COLO668 (cell line): ENCODE measurements around the gene ACVR1.

Experiments used
- DNase-seq: peaks from one replicate; lab custom pipeline; 2025; ENCODE audit not compliant: unreplicated experiment; lab: John Stamatoyannopoulos, UW

The ACVR1 gene

DNA sequence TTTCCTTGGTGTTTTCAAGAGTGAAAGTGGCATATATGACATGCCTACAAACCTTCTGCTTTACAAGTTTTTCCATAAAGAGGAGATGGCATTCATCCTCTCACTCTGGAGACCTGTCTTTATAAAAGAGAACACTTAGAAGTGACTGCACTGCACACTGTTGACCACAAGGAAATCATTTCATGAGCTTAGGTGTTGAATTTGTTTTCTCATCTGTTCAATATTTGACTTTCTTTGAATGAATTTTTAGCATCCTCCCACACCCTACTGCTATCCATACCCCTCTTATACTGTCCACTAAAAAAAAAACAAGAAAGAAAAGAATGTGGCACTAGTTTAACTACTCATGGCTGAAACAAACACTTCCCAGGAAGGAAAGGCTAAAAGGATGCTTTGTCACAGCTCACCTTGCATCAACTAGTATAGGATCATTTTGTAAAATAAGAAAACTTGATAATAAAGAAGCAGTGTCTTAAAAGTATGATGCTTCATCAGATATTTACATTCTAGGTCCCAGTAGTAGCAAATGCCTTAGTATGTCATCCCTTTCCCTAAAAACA lies 83.0 kb downstream of the ACVR1 start:
- no peak for DNase-seq

DNA sequence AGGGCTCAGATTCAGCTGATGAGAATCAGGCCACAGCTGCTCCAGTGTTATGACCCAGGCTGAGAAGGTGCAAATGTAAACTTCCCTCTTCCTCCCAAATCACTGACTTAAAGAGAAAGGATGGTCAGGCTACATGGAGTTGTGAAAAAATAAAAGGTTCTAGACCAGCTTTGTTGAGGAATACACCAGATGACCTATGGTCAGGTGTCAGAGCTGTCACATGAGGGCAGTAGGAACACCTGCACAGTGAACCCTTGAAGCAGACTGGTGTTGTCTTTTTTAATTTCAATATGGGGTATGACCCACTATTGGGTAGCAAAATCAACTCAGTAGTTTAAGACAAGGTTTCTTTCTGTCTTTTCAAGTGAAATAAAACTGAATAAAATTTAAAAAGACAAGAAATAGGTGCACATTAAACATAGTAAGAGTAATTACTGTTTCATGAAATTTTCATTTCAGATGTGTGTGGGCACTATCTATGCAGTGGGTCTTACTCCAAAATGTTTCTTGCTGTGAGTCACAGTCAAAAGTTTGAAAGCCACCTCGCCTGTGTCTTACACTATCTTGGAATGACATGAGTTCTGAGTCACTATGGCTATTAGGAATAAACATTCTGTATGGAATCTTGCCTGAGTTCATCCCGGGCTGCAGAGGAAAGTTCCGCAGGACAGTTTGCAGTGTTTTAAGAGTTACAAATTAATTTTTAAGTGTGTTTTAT lies 83.6 kb downstream of the ACVR1 start:
- no peak for DNase-seq

DNA sequence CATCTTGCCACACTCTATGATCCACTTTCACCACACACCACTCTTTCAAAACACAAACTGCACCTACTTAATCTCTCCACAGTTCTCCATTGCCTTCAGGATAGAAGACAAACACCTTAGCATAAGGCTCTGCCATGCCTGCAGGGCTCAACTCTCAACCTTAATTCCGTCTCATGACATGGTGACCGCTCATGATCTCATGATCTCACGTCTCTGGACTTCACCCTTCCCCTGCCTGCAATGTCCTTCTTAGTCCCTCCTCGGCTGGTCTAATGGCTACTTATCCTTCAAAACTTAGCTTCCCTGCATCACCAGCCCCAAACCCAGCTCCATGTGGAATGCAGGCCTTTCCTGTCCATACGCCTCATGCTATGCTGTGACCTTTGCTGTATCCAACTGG lies 85.3 kb downstream of the ACVR1 start:
- no peak for DNase-seq

DNA sequence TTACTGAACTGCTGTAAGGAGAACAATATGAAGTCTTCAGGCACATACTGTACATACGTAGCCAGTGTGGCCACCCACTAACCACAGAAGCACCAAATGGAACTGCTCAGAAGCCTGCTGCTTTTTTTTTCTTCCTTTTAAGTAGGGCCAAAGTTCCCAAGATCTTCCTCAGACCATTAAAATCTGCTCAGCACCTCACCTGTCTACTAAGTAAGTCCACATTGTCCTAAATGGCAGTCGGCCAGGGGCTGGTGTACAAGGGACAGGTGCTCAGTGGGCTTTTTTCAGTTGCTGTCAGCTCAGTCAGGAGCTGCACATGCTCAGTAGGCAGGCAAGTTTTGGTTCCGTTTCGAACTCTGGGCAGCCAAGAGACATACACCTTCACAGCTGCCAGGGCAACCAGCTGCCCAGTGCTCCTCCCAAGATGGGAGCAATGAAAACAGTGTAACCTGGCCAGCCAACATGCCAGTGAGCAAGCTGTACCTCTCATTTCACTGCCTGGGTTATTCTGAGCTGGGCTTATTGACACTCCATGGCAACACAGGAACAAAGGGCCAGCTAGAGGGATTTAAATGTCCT lies 86.1 kb downstream of the ACVR1 start:
- peak; percentile 63 for DNase-seq

DNA sequence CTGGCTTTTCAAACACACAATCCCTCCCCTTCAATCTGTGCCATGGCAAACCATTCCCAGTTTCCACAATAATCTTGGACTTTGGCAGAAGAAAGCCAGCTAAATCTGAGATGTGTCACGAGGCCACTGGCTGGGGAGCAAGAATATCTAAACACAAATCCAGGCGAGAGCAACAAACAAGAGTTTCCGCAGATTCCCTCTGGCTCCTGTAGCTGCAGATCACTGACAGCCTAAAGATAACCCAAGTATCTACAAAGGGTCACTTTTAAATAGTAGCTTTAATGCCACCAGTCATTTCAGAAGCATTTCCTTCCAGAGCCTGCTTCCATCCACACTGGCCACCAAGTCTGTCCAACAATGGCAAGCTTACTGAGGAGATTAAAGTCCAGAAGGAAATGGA lies 86.9 kb downstream of the ACVR1 start:
- DNase-seq: no peak

DNA sequence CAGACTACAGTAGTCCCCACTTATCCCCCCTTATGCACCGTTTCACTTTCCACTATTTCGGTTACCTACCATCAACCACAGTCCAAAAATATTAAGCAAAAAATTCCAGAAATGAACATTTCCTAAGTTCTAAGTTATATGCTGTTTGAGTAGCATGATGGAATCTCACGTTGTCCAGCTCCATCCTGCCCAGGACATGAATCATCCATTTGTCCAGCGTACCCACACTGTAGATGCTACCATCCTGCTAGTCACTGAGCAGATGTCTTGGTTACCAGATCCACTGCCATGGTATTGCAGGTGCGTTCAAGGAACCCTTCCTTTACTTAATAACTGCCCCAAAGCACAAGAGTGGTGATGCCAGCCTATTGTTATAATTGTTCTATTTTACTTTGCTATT lies 87.9 kb downstream of the ACVR1 start:
- DNase-seq: no peak

DNA sequence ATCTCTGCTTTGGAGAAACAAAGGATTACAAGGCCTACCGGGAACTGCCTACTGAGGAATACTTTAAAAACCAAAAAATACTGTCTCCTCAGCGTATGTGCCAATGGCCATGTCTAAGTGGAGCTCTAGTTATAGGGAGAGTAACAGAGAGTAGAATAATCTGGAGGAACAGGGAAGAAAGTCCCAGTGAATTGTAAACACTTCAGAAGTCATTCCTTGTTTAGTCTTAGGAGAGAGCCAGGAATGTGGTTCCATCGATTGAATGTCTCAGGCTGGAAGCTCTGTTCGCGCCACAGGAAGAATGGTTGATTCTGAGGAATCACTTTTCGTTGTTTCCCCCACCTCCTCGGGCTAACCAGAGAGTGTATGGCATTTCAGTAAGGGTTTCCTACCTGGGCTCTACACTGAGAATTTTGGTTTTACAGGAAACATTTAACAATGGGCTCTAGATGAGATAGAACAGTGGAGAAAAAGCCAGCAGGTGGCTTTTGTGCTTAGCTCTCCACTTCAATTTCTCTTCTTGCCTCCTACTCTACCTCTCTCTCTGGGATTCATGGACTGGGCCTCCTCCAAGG lies 88.7 kb downstream of the ACVR1 start:
- no peak for DNase-seq

DNA sequence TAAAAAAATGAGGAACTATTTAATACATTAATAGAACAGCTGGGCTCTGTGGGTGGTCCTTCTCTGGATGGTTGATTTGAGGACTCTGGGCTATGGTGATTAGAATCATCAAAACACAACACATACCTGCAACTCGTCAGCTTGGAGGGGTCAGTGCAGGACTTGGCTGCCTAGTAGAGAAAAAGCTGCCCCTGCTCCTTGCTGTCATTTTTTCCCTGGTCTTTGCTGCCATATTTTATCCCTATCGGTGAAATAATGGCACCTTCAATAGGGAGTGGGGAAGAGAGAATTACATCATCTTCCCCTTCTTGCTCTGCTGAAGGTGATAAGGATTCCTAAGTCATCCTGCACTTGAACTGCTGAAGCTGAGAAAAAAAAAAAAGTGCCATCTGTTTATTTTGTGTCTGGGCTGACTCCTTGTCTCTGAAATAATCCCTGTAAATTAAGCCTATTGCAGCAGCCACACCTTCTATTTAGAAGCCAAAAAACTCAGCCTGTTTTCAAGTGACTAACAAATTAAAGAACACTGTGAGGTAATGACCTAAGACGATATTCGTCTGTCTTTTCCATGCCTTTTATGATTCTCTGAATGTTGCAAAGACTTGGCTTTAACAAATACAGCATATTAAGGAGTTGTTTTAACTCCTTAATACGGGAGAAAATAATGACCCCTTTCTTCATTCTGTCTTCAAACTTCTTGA lies 89.3 kb downstream of the ACVR1 start:
- DNase-seq: no peak

DNA sequence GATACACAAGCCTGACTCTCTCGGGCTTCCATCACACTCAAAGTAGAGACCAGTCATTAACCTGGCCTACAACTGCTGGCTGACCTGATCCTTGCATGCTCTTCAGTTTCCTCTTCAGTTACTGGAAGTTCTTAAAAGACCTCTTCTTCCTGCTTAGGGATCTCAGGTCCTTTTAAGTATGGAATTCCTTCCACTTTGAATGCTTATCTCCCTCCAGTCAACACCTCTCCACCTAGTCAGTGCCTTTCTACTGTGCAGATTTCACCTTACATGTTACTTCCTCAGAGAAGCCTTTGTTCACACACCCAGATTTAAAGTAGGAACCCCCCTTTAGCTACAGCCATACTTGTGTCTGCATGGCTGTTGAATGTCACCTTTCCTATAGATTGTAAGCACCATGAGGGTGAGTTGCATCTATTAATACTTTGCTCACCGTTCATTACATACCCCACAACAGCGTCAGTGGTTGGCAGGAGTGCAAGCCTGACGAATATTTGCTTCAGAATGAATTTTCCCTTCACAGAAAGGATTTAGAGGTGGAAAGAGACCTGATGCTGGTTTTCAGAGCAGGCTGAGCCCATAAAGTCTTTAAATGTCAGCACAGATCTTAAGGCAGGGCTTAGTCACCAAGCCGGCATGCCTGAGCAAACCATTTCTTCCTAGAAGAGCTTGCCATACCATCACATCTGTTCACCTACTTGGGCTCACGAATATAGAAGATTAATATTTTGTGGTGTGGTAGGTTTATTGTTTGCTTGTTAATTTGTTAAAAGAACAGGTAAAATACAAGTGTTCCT lies 90.1 kb downstream of the ACVR1 start:
- DNase-seq: no peak

DNA sequence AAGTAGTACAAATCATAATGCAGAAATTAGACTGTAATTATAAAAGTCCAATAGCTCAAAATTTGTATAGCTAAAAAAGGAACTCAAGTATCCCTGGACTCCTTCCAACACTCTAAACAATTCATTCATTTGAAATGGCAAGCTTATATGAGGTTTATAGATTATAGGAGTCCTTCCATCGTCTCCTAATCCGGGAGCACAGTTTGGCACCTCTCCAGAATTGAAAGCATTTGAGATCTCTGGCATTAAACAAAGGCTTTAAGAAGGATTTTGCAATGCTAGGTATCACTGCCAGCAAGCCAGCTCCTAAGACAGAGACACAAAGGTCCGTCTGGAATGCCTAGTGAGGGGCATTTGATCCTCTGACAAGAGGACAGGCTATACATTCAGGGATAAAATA lies 90.9 kb downstream of the ACVR1 start:
- no peak for DNase-seq

DNA sequence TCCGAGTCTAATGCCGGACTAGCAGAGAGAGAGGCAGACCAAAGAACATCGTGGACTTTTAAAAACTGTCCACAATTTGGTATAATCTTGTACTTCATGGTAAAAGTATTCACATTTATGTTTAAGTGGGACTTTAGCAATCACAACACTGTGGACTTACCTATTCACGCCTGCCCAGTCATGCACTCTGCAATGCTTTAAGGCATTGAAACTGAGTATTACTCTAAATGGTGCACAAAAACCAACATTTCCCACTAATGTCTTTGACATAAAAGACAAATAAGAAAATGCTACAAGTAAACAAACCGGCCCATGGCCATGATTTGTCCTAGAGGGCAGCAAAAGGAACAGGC lies 91.3 kb downstream of the ACVR1 start:
- no peak for DNase-seq

DNA sequence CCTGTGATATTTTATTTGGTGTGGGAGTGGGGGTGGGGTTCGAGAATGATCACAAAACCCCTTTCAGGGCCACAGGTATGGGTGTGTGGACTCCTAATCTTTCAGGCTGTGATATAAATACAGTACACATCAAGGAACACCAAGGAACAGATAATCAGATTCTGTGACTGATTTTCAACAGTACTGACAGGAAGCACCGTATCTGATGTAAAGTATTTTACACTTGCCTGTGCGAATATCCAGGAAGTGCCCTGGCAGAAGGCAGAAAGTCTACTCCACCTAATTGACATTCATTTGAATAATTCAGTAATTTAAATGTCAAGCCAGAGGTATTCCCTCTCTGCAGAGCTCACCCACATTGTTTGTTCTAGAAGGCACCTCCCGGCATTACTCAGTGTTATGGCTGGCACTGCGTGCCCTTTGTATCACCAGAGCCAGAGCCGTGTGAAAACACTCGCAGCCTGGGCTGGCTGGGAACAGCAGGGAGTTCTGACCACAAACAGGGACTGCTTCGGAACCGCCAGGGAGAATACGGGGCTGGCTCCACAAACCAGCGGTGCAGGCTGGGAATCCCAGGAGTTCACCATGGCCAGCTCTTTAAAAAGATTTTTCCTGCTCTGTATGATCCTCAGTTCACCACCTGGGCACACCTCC lies 91.8 kb downstream of the ACVR1 start:
- DNase-seq: peak; percentile 55

DNA sequence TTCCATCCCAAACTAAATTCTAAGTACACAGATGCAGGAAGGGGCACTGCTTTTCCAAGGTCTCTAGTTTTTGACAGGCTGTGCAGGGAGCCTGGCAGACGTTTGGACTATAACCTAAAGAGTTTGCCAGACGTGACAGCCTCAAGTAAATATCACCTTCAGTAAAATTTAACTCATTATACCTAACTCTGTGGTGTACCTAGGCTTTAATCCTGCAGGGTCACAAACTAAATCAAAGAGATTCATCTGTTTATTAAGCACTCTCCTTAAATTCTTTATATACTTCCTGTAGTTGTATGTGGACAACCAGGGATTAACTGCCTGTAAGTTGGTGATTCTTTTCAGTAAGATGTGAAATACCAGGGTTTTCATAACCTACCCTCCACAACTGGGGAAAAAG lies 92.9 kb downstream of the ACVR1 start:
- DNase-seq: no peak

DNA sequence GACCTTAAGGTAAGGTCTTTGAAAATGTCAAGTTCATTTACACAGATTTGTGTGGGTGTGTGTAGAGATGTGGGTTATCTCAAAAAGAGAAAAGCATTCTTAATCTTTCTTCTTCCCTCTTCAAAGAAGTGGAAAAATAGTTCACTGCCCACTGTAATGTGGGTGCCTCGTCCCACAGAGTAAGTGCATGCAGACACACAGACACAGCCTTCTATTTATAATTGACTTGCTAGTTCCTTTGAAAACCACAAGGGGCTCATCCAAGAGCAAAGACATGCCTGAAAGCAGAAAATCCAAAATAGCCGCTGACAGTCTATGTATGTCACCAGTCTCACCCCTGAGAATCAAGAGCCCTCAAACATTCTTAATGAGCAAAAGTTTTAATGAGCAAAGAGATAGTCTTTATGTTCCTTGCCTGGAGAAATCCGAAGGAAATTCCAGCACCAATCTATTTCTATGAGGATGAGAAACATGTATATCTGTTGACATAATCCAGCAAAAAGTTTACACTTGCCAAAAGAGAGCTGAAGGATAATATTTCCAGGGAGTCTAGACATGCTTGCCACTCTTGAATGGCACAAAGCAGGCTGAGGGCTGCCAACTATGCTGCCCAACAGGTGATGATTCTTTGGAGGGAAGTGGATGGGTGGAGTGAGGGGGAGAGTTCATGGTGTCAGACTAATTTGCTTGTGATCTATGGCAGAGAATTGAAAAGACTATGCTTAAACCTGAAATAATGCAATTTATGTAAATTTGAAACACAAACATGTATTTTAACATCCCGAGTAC lies 93.9 kb downstream of the ACVR1 start:
- no peak for DNase-seq

DNA sequence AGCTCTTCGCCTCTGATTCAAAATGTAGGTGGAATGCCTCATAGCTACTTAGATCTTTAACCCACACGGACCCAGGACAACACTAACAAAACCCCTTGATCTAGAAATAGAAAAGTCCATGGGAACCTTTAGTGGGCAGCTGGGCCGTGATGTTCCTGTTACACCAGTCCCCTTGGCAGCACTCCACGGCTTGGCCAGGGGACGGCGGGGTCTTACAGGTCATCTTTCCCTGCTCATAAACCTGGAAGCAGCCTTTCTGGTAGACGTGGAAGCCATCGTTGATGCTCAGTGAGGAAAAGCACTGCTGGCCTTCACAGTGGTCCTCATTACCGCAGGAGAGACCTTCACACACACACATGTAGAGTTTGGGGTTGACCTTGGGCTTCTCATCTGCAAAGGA lies 95.9 kb downstream of the ACVR1 start:
- no peak for DNase-seq

DNA sequence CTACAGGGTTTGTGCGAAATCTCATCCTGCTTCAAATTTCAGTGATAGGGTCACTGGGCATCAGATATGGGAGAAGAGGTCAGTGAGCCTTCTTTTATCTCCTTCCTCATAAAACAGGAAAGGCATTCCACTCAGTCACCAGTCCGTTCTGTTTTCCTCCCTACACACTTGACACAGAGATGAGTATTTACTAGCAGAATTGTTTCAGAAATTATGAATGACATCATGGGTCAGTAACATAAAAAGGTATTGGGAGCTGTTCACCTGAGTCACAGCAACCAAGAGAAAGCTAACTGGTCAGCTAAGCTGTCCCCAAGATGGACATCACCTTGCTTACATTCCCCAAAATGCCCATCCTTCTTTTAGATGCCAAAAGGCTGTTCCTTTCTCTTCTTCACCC lies 96.3 kb downstream of the ACVR1 start:
- no peak for DNase-seq

DNA sequence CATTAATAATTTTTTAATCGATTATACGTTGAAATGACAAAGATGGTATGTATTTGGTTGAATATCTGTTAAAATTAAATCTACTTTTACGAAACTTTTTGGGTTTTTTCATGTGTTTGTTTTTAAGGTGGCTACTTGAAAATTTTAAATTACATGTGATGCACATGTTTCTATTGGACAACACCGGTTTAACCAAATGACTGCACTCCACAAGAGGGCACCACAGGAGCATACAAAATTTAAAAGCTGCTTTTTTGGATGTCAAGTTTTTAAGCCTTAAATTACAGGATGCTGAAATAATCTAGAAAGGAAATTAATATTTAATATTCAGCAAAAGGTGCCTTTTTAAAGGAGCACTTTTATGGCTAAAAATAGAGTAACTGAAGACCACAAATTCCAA lies 98.7 kb downstream of the ACVR1 start:
- DNase-seq: peak; percentile 43

DNA sequence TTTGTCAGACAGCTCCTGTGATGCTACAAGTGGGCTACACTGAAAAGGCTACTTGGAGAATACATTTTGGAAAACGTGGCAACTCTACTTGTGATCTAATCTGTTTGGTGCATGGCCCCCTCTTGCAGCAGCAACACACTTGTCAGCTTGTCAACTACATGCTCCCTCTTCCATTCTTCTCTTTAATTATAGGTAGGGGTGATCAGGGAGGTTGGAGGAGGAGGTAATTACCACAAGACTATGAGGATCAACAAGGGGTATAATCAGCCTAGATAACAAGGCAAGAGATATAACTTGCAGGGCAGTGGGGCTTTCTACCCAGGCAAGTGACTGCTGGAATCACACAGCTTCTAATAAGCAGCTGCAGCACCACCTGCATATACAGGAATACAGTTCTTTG lies 104.9 kb downstream of the ACVR1 start:
- DNase-seq: no peak

DNA sequence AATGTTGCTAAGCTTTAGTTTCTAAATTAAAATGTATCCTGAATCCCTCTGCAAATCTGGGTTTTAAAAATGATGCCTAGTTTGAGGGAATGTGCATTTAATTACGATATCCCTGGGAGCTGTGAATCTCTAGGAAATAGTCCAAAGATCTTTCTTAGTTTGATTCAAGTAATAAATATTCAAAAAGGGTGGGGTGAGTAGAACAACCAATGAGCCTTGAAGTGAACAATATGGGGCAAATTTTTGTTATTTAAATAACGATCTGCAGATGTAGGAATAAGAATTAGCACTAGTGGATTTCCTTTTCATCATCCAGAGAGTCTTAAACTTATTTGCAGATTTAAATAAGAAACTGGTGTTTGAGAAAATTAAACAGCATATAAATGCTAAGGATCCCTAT lies 106.3 kb downstream of the ACVR1 start:
- DNase-seq: no peak

DNA sequence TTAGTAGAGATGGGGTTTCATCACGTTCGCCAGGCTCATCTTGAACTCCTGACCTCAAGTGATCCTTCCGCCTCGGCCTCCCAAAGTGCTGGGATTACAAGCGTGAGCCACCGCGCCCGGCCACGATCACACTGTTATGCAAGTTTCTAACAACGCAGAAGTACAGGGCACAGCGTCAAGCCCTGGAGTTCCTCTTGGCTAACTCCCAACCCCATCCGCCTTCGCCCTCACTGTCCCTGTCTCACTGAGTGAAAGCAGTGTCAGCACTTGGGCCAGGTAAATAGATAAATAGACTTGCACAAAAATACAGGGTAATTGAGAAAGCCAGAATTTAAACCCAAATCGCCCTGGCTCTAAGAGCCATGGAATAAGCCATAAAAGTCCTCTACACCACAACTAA lies 111.7 kb downstream of the ACVR1 start:
- no peak for DNase-seq
